ENCODE results near the gene NLGN4X. TPM values are rescaled to one million over a fixed set of nuclear protein-coding genes. Genes with fewer than 3 reads are reported as not detected.

NLGN4X gene
- total and polyA plus RNA-seq, 5 donors from 2014 or later = not detected

- Mint-ChIP-seq H3K4me3 (no peak overlapping the region), H3K36me3 (no peaks in the 10 kb centered on the region), H3K27ac (no peak overlapping the region), H3K4me1 (no peaks in the 10 kb centered on the region), H3K9me3 (peaks cover 0 to 16% (median 3%) of the 10 kb centered on the region in 7 donors), H3K27me3 (no peaks in the 10 kb centered on the region)
- DNase-seq (no peak), ATAC-seq (ENCODE audit: low read depth in 2 of 2) (no peak)
- Histone ChIP-seq H3K4me3 (ENCODE audit: low read depth, low read length) (no peak overlapping the region), H3K9me3 (ENCODE audit: control insufficient read depth in 2 of 2, low read length in 2 of 2) (no peaks in the 10 kb centered on the region), H3K27ac (ENCODE audit: insufficient read depth, low read length, poor library complexity, severe bottlenecking) (no peak overlapping the region), H3K4me1 (ENCODE audit: control insufficient read depth, insufficient read depth, low read length, poor library complexity, severe bottlenecking) (no peaks in the 10 kb centered on the region), H3K27me3 (ENCODE audit: control insufficient read depth, insufficient read depth, low read length) (no peaks in the 10 kb centered on the region), H3K36me3 (ENCODE audit: control insufficient read depth, insufficient read depth, low read length) (no peaks in the 10 kb centered on the region)
These were observed 79.4 kb downstream of the NLGN4X start for GRCh38 chrX:6149060-6149872.

- ATAC-seq (ENCODE audit: low read depth in 2 of 2) = no peak
- H3K27ac Mint-ChIP-seq = no peak overlapping the region
These were observed 94.4 kb downstream of the NLGN4X start for GRCh38 chrX:6134255-6134654.

GRCh38 chrX:6132970-6133369, 95.7 kb downstream of the NLGN4X start:
- H3K27me3 ChIP-seq (ENCODE audit: control insufficient read depth, insufficient read depth, low read length) = no peaks in the 10 kb centered on the region
- ATAC-seq (ENCODE audit: low read depth in 2 of 2) = no peak
- no peaks in the 10 kb centered on the region for H3K27me3 Mint-ChIP-seq
- no peak overlapping the region for H3K4me3 ChIP-seq (ENCODE audit: low read depth, low read length)
- H3K4me1 ChIP-seq (ENCODE audit: control insufficient read depth, insufficient read depth, low read length, poor library complexity, severe bottlenecking) = no peaks in the 10 kb centered on the region
- no peaks in the 10 kb centered on the region for H3K36me3 ChIP-seq (ENCODE audit: control insufficient read depth, insufficient read depth, low read length)
- no peak overlapping the region for H3K27ac Mint-ChIP-seq
- H3K9me3 ChIP-seq (ENCODE audit: control insufficient read depth in 2 of 2, low read length in 2 of 2) = no peaks in the 10 kb centered on the region
- H3K4me3 Mint-ChIP-seq = no peak overlapping the region
- H3K27ac ChIP-seq (ENCODE audit: insufficient read depth, low read length, poor library complexity, severe bottlenecking) = no peak overlapping the region
- no peaks in the 10 kb centered on the region for H3K4me1 Mint-ChIP-seq
- H3K36me3 Mint-ChIP-seq = no peaks in the 10 kb centered on the region
- no peak for DNase-seq
- peaks cover 0 to 5% (median 1%) of the 10 kb centered on the region in 7 donors for H3K9me3 Mint-ChIP-seq

More at GRCh38 chrX:6134255-6134654, 94.4 kb downstream of the NLGN4X start:
- no peak for DNase-seq
- Mint-ChIP-seq H3K4me3 (no peak overlapping the region), H3K36me3 (no peaks in the 10 kb centered on the region), H3K4me1 (no peaks in the 10 kb centered on the region), H3K9me3 (peaks cover 0 to 5% (median 0%) of the 10 kb centered on the region in 7 donors), H3K27me3 (no peaks in the 10 kb centered on the region)
- Histone ChIP-seq H3K27ac (ENCODE audit: insufficient read depth, low read length, poor library complexity, severe bottlenecking) (no peak overlapping the region), H3K36me3 (ENCODE audit: control insufficient read depth, insufficient read depth, low read length) (no peaks in the 10 kb centered on the region), H3K4me1 (ENCODE audit: control insufficient read depth, insufficient read depth, low read length, poor library complexity, severe bottlenecking) (no peaks in the 10 kb centered on the region), H3K4me3 (ENCODE audit: low read depth, low read length) (no peak overlapping the region), H3K27me3 (ENCODE audit: control insufficient read depth, insufficient read depth, low read length) (no peaks in the 10 kb centered on the region), H3K9me3 (ENCODE audit: control insufficient read depth in 2 of 2, low read length in 2 of 2) (no peaks in the 10 kb centered on the region)

GRCh38 chrX:6131287-6131686, 97.4 kb downstream of the NLGN4X start:
- no peaks in the 10 kb centered on the region for H3K36me3 Mint-ChIP-seq
- ATAC-seq (ENCODE audit: low read depth in 2 of 2) = no peak
- H3K4me3 ChIP-seq (ENCODE audit: low read depth, low read length) = no peak overlapping the region
- no peaks in the 10 kb centered on the region for H3K27me3 Mint-ChIP-seq
- H3K4me3 Mint-ChIP-seq = no peak overlapping the region
- H3K27ac ChIP-seq (ENCODE audit: insufficient read depth, low read length, poor library complexity, severe bottlenecking) = no peak overlapping the region
- no peaks in the 10 kb centered on the region for H3K4me1 ChIP-seq (ENCODE audit: control insufficient read depth, insufficient read depth, low read length, poor library complexity, severe bottlenecking)
- no peaks in the 10 kb centered on the region for H3K36me3 ChIP-seq (ENCODE audit: control insufficient read depth, insufficient read depth, low read length)
- no peaks in the 10 kb centered on the region for H3K27me3 ChIP-seq (ENCODE audit: control insufficient read depth, insufficient read depth, low read length)
- no peaks in the 10 kb centered on the region for H3K4me1 Mint-ChIP-seq
- no peak overlapping the region for H3K27ac Mint-ChIP-seq
- H3K9me3 ChIP-seq (ENCODE audit: control insufficient read depth in 2 of 2, low read length in 2 of 2) = no peaks in the 10 kb centered on the region
- DNase-seq = no peak
- H3K9me3 Mint-ChIP-seq = peaks cover 0 to 5% (median 1%) of the 10 kb centered on the region in 7 donors

GRCh38 chrX:6129195-6129594, 99.5 kb downstream of the NLGN4X start:
- Histone ChIP-seq H3K4me1 (ENCODE audit: control insufficient read depth, insufficient read depth, low read length, poor library complexity, severe bottlenecking) (no peaks in the 10 kb centered on the region), H3K9me3 (ENCODE audit: control insufficient read depth in 2 of 2, low read length in 2 of 2) (no peaks in the 10 kb centered on the region), H3K36me3 (ENCODE audit: control insufficient read depth, insufficient read depth, low read length) (no peaks in the 10 kb centered on the region), H3K27me3 (ENCODE audit: control insufficient read depth, insufficient read depth, low read length) (no peaks in the 10 kb centered on the region), H3K4me3 (ENCODE audit: low read depth, low read length) (no peak overlapping the region), H3K27ac (ENCODE audit: insufficient read depth, low read length, poor library complexity, severe bottlenecking) (no peak overlapping the region)
- H3K36me3 Mint-ChIP-seq = no peaks in the 10 kb centered on the region
- no peak overlapping the region for H3K27ac Mint-ChIP-seq
- DNase-seq (no peak), ATAC-seq (ENCODE audit: low read depth in 2 of 2) (no peak)
- peaks cover 0 to 2% (median 0%) of the 10 kb centered on the region in 7 donors for H3K9me3 Mint-ChIP-seq
- H3K4me1 Mint-ChIP-seq = no peaks in the 10 kb centered on the region
- no peak overlapping the region for H3K4me3 Mint-ChIP-seq
- H3K27me3 Mint-ChIP-seq = no peaks in the 10 kb centered on the region

- Histone ChIP-seq H3K9me3 (ENCODE audit: control insufficient read depth in 2 of 2, low read length in 2 of 2) (no peaks in the 10 kb centered on the region), H3K4me3 (ENCODE audit: low read depth, low read length) (no peak overlapping the region), H3K36me3 (ENCODE audit: control insufficient read depth, insufficient read depth, low read length) (no peaks in the 10 kb centered on the region), H3K27ac (ENCODE audit: insufficient read depth, low read length, poor library complexity, severe bottlenecking) (no peak overlapping the region), H3K27me3 (ENCODE audit: control insufficient read depth, insufficient read depth, low read length) (no peaks in the 10 kb centered on the region), H3K4me1 (ENCODE audit: control insufficient read depth, insufficient read depth, low read length, poor library complexity, severe bottlenecking) (no peaks in the 10 kb centered on the region)
- Mint-ChIP-seq H3K36me3 (no peaks in the 10 kb centered on the region), H3K4me3 (no peak overlapping the region), H3K27ac (no peak overlapping the region), H3K9me3 (peaks cover 0 to 14% (median 3%) of the 10 kb centered on the region in 7 donors), H3K27me3 (no peaks in the 10 kb centered on the region), H3K4me1 (no peaks in the 10 kb centered on the region)
- ATAC-seq (ENCODE audit: low read depth in 2 of 2) (no peak), DNase-seq (no peak)
These were observed 108.3 kb downstream of the NLGN4X start for GRCh38 chrX:6120329-6120728.

GRCh38 chrX:6095469-6095868, 133.2 kb downstream of the NLGN4X start:
- Histone ChIP-seq H3K36me3 (ENCODE audit: control insufficient read depth, insufficient read depth, low read length) (no peaks in the 10 kb centered on the region), H3K27me3 (ENCODE audit: control insufficient read depth, insufficient read depth, low read length) (no peaks in the 10 kb centered on the region), H3K27ac (ENCODE audit: insufficient read depth, low read length, poor library complexity, severe bottlenecking) (no peak overlapping the region), H3K4me1 (ENCODE audit: control insufficient read depth, insufficient read depth, low read length, poor library complexity, severe bottlenecking) (no peaks in the 10 kb centered on the region), H3K9me3 (ENCODE audit: control insufficient read depth in 2 of 2, low read length in 2 of 2) (no peaks in the 10 kb centered on the region), H3K4me3 (ENCODE audit: low read depth, low read length) (no peak overlapping the region)
- Mint-ChIP-seq H3K27me3 (no peaks in the 10 kb centered on the region), H3K36me3 (no peaks in the 10 kb centered on the region), H3K4me3 (no peak overlapping the region), H3K27ac (no peak overlapping the region), H3K9me3 (peaks cover 0 to 13% (median 4%) of the 10 kb centered on the region in 7 donors), H3K4me1 (peaks cover 0 to 4% (median 0%) of the 10 kb centered on the region in 4 donors)
- no peak for DNase-seq
- ATAC-seq (ENCODE audit: low read depth in 2 of 2) = no peak

- H3K27me3 ChIP-seq (ENCODE audit: control insufficient read depth, insufficient read depth, low read length) = no peaks in the 10 kb centered on the region
- Mint-ChIP-seq H3K36me3 (no peaks in the 10 kb centered on the region), H3K27me3 (no peaks in the 10 kb centered on the region), H3K4me3 (no peak overlapping the region), H3K4me1 (no peaks in the 10 kb centered on the region), H3K27ac (no peak overlapping the region), H3K9me3 (peaks cover 0 to 11% (median 0%) of the 10 kb centered on the region in 7 donors)
- H3K4me1 ChIP-seq (ENCODE audit: control insufficient read depth, insufficient read depth, low read length, poor library complexity, severe bottlenecking) = no peaks in the 10 kb centered on the region
- no peaks in the 10 kb centered on the region for H3K36me3 ChIP-seq (ENCODE audit: control insufficient read depth, insufficient read depth, low read length)
- no peaks in the 10 kb centered on the region for H3K9me3 ChIP-seq (ENCODE audit: control insufficient read depth in 2 of 2, low read length in 2 of 2)
- H3K27ac ChIP-seq (ENCODE audit: insufficient read depth, low read length, poor library complexity, severe bottlenecking) = no peak overlapping the region
- DNase-seq (no peak), ATAC-seq (ENCODE audit: low read depth in 2 of 2) (no peak)
- H3K4me3 ChIP-seq (ENCODE audit: low read depth, low read length) = no peak overlapping the region
These were observed 154.1 kb downstream of the NLGN4X start for GRCh38 chrX:6074532-6074931.

All from CD4-positive, CD25-positive, alpha-beta regulatory T cell (primary cell).